ENCODE data around the gene GABRP. TPM values are rescaled to one million over a fixed set of nuclear protein-coding genes. Genes with fewer than 3 reads are reported as not detected.

GABRP gene
- polyA plus RNA-seq, 1 donor from 2014 or later, result not detected

- Histone ChIP-seq H3K9me3 (ENCODE audit: low read length) (no peaks in the 10 kb centered on the region), H2AFZ (ENCODE audit: low read depth, low read length) (no peak overlapping the region), H3K27ac (ENCODE audit: low read length) (no peak overlapping the region), H3K9ac (ENCODE audit: low read length) (no peak overlapping the region), H3F3A (ENCODE audit: insufficient read depth, low read length, poor library complexity, severe bottlenecking) (no peaks in the 10 kb centered on the region), H3K4me3 (ENCODE audit: low read length) (no peak overlapping the region), H4K20me1 (ENCODE audit: insufficient read depth) (no peaks in the 10 kb centered on the region), H3K27me3 (ENCODE audit: insufficient read depth, low read depth, low read length) (no peaks in the 10 kb centered on the region), H3K4me2 (ENCODE audit: low read length) (no peak overlapping the region), H3K36me3 (ENCODE audit: insufficient read depth, low read length) (no peaks in the 10 kb centered on the region), H3K9me2 (ENCODE audit: insufficient read depth, low read length) (no peaks in the 10 kb centered on the region), H3K79me2 (replicated peaks; ENCODE audit: insufficient read depth, low read length) (no peaks in the 10 kb centered on the region)
- no peak for TF ChIP-seq EZH2 (IDR thresholded peaks at IDR 0.05; ENCODE audit: borderline replicate concordance, insufficient read depth, low read length, poor library complexity, severe bottlenecking)
- no peak for TF ChIP-seq MXI1 (conservative IDR thresholded peaks at IDR 0.05; ENCODE audit: poor library complexity, severe bottlenecking)
- no peak for TF ChIP-seq REST (IDR thresholded peaks at IDR 0.05; ENCODE audit: borderline replicate concordance)
- TF ChIP-seq, protein P1, sequence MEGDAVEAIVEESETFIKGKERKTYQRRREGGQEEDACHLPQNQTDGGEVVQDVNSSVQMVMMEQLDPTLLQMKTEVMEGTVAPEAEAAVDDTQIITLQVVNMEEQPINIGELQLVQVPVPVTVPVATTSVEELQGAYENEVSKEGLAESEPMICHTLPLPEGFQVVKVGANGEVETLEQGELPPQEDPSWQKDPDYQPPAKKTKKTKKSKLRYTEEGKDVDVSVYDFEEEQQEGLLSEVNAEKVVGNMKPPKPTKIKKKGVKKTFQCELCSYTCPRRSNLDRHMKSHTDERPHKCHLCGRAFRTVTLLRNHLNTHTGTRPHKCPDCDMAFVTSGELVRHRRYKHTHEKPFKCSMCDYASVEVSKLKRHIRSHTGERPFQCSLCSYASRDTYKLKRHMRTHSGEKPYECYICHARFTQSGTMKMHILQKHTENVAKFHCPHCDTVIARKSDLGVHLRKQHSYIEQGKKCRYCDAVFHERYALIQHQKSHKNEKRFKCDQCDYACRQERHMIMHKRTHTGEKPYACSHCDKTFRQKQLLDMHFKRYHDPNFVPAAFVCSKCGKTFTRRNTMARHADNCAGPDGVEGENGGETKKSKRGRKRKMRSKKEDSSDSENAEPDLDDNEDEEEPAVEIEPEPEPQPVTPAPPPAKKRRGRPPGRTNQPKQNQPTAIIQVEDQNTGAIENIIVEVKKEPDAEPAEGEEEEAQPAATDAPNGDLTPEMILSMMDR (IDR thresholded peaks at IDR 0.05; ENCODE audit: poor library complexity, severe bottlenecking), result no peak
- no peak for TF ChIP-seq POLR2AphosphoS5 (IDR thresholded peaks at IDR 0.05)
- no peak for TF ChIP-seq RAD21 (conservative IDR thresholded peaks at IDR 0.05)
- no peak for TF ChIP-seq EP300 (conservative IDR thresholded peaks at IDR 0.05; ENCODE audit: poor library complexity, severe bottlenecking)
- no peak for TF ChIP-seq TAF1 (IDR thresholded peaks at IDR 0.05; ENCODE audit: low read depth)
- TF ChIP-seq SMC3 (conservative IDR thresholded peaks at IDR 0.05; ENCODE audit: poor library complexity), result no peak
Observed at GRCh38 chr5:170854566-170854965, 71.0 kb downstream of the GABRP start.

DNA sequence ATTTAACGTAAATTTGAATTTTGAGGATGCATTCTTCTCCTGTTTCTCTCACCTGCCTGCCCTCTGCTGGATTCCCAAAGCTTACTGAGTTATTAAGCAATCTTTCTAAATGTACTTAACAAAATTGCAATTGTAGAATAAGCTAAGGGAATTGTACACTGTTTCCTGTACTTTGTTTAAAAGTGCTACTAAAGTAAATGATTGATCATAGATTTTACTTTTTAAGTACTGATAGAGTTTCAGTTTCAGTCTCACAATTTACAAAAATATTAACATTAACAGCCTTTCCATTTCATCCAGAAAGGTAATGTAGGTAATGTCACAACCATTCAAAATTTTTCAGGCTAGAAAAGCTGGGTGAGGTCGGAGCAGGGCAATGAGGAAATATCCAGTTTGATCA lies 73.5 kb downstream of the GABRP start:
- no peak overlapping the region for H3K4me2 ChIP-seq (ENCODE audit: low read length)
- peaks cover 3% of the 10 kb centered on the region for H3F3A ChIP-seq (ENCODE audit: insufficient read depth, low read length, poor library complexity, severe bottlenecking)
- H3K27me3 ChIP-seq (ENCODE audit: insufficient read depth, low read depth, low read length), result no peaks in the 10 kb centered on the region
- H2AFZ ChIP-seq (ENCODE audit: low read depth, low read length), result no peak overlapping the region
- no peaks in the 10 kb centered on the region for H4K20me1 ChIP-seq (ENCODE audit: insufficient read depth)
- H3K79me2 ChIP-seq (replicated peaks; ENCODE audit: insufficient read depth, low read length), result no peaks in the 10 kb centered on the region
- H3K9me2 ChIP-seq (ENCODE audit: insufficient read depth, low read length), result no peaks in the 10 kb centered on the region
- H3K9me3 ChIP-seq (ENCODE audit: low read length), result no peaks in the 10 kb centered on the region
- H3K4me3 ChIP-seq (ENCODE audit: low read length), result no peak overlapping the region
- H3K36me3 ChIP-seq (ENCODE audit: insufficient read depth, low read length), result no peaks in the 10 kb centered on the region
- H3K9ac ChIP-seq (ENCODE audit: low read length), result no peak overlapping the region
- no peak for TF ChIP-seq POLR2AphosphoS5 (IDR thresholded peaks at IDR 0.05)
- TF ChIP-seq, protein P1 (IDR thresholded peaks at IDR 0.05; ENCODE audit: poor library complexity, severe bottlenecking), result no peak
- no peak for TF ChIP-seq REST (IDR thresholded peaks at IDR 0.05; ENCODE audit: borderline replicate concordance)
- TF ChIP-seq RAD21 (conservative IDR thresholded peaks at IDR 0.05), result no peak
- no peak for TF ChIP-seq TAF1 (IDR thresholded peaks at IDR 0.05; ENCODE audit: low read depth)
- no peak overlapping the region for H3K27ac ChIP-seq (ENCODE audit: low read length)

Data from neural cell (in vitro differentiated cells).